ENCODE results near the gene PSMC6. TPM values are rescaled to one million over a fixed set of nuclear protein-coding genes. Genes with fewer than 3 reads are reported as not detected.
"Not testable (repeated sequence)": the region's sequence is repeated elsewhere in the genome, so short reads cannot be mapped to it uniquely, and the experiment has no call there.

Gene PSMC6
- total and polyA plus RNA-seq, 12 donors = 50.6 to 235 (median 91.2) TPM

DNA sequence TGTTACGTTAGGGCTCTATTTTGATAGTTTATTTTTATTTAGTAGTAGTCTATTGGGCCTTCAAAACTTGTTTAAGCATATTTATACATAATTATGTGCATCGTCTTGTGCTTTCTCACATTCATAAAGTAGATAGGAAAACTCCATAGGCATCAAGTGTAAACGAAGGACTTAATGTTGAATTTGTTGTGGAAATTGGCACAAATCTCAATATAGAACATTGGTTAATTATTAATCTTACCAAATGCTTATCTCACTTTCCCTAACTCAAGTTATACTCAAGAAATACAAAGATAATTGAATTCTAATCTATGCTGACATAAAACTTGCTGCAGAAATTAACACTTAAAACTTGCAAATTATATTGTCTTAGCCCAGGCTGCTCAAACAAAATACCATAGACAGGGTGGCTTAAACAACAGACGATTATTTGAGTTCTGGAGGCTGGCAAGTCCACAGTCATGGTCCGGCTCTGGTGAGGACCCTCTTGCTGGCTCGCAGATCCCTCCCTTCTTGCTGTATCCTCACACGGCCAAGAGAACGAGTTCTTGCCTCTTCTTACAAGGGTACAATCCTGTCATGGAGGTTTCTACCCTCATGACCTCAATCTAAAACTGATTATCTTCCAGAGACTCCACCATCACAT, 41.8 kb downstream of the PSMC6 start:
- Histone ChIP-seq H3K27ac (no peak overlapping the region), H3K9me3 (replicated peaks in 1 of 3) (no peaks in the 10 kb centered on the region), H3K27me3 (no peaks in the 10 kb centered on the region), H3K4me1 (replicated peaks in 1 of 2) (no peaks in the 10 kb centered on the region), H3K36me3 (replicated peaks in 1 of 2) (peaks cover 0 to 7% of the 10 kb centered on the region in 2 donors), H3K4me3 (no peak overlapping the region)
- intact Hi-C loops (cut with DNase I) = no loop called here
- TF ChIP-seq, protein P1, sequence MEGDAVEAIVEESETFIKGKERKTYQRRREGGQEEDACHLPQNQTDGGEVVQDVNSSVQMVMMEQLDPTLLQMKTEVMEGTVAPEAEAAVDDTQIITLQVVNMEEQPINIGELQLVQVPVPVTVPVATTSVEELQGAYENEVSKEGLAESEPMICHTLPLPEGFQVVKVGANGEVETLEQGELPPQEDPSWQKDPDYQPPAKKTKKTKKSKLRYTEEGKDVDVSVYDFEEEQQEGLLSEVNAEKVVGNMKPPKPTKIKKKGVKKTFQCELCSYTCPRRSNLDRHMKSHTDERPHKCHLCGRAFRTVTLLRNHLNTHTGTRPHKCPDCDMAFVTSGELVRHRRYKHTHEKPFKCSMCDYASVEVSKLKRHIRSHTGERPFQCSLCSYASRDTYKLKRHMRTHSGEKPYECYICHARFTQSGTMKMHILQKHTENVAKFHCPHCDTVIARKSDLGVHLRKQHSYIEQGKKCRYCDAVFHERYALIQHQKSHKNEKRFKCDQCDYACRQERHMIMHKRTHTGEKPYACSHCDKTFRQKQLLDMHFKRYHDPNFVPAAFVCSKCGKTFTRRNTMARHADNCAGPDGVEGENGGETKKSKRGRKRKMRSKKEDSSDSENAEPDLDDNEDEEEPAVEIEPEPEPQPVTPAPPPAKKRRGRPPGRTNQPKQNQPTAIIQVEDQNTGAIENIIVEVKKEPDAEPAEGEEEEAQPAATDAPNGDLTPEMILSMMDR (IDR thresholded peaks at IDR 0.05) = no peak
- DNase-seq = no peak
- 92 to 96% (median 94%) methylated on average over 8 of the region's 8 CpGs for WGBS, 4 donors

DNA sequence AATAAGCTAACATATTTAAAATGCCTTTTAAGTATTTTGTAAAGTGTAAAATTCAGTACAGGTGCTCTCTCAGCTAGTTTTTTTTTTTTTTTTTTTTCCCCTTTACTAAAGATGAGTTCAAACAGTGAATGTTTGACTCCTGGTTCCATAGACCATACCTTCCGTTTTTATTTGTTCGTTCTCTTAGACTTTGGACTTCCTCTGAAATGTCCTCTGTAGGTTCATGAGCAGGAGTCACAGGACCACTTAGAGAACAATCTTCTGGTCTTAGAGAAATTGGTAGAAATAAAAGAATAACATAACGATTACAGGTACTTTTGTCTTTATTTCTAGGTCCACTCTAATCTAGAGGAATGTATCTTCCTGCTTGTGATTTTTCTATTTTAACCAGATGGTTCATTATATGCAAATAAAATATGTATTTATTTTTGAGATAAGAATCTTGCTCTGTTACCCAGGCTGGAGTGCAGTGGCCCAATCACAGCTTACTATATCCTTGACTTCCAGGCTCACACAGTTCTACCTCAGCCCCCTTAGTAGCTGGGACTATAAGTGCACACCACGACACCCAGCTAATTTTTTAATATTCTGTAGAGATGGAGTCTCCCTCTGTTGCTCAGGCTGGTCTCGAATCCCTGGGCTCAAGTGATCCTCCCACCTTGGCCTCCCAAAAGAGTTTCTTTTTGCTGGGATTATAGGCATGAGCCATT, 48.8 kb downstream of the PSMC6 start:
- no peak overlapping the region for H3K27ac ChIP-seq
- H3K9me3 ChIP-seq (replicated peaks in 1 of 3) = no peaks in the 10 kb centered on the region
- H3K4me1 ChIP-seq (replicated peaks in 1 of 2) = no peaks in the 10 kb centered on the region
- WGBS, 4 donors = 89 to 97% (median 94%) methylated on average over 5 of the region's 5 CpGs
- H3K4me3 ChIP-seq = no peak overlapping the region
- TF ChIP-seq, protein P1 (IDR thresholded peaks at IDR 0.05) = no peak
- TF ChIP-seq POLR2A (IDR thresholded peaks at IDR 0.05) = no peak
- DNase-seq = no peak
- intact Hi-C loops (cut with DNase I) = no loop called here
- no peaks in the 10 kb centered on the region for H3K27me3 ChIP-seq
- H3K36me3 ChIP-seq (replicated peaks in 1 of 2) = no peaks in the 10 kb centered on the region

DNA sequence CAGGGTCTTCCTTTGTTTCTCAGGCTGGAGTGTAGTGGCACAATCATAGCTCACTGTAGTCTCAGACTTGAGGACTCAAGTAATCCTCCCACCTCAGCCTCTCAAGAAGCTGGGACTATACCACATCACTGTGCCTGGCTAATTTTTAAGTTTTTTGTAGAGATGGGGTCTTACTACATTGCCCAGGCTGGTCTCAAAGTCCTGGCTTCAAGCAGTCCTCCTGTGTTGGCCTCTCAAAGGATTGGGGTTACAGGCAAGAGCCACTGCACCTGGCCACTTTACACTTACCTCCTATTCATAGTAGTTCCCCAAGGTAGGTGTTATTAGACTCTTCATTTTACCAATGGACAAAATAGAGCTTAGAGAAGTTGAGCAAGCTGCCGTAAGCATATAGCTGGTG, 52.1 kb downstream of the PSMC6 start:
- Histone ChIP-seq H3K27ac (no peak overlapping the region), H3K36me3 (replicated peaks in 1 of 2) (no peaks in the 10 kb centered on the region), H3K27me3 (no peaks in the 10 kb centered on the region), H3K4me3 (no peak overlapping the region), H3K9me3 (replicated peaks in 1 of 3) (no peaks in the 10 kb centered on the region), H3K4me1 (replicated peaks in 1 of 2) (no peaks in the 10 kb centered on the region)
- intact Hi-C loops (cut with DNase I) = no loop called here
- no peak for TF ChIP-seq POLR2A (IDR thresholded peaks at IDR 0.05)
- WGBS, 4 donors = 96 to 100% (median 100%) methylated on average over 1 of the region's 1 CpG
- DNase-seq = no peak

DNA sequence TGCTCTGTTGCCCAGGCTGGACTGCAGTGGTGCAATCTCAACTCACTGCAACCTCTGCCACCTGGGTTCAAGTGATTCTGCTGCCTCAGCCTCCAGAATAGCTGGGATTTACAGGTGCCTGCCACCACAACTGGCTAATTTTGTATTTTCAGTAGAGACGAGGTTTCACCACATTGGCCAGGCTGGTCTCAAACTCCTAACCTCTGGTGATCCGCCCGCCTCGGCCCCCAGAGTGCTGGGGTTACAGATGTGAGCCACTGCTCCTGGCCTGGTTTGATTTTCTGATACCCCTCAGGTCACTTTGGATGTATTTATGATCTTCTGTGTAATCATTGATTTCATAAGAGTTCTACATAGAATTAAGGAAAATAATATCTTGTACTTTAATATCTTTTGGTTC, 55.9 kb downstream of the PSMC6 start:
- intact Hi-C loops (cut with DNase I); H3K4me3 ChIP-seq; H3K36me3 ChIP-seq (replicated peaks in 1 of 2); H3K9me3 ChIP-seq (replicated peaks in 1 of 3); H3K27ac ChIP-seq; DNase-seq; H3K4me1 ChIP-seq (replicated peaks in 1 of 2); H3K27me3 ChIP-seq: not testable (repeated sequence)
- WGBS, 4 donors = 95 to 100% (median 95%) methylated on average over 4 of the region's 4 CpGs

DNA sequence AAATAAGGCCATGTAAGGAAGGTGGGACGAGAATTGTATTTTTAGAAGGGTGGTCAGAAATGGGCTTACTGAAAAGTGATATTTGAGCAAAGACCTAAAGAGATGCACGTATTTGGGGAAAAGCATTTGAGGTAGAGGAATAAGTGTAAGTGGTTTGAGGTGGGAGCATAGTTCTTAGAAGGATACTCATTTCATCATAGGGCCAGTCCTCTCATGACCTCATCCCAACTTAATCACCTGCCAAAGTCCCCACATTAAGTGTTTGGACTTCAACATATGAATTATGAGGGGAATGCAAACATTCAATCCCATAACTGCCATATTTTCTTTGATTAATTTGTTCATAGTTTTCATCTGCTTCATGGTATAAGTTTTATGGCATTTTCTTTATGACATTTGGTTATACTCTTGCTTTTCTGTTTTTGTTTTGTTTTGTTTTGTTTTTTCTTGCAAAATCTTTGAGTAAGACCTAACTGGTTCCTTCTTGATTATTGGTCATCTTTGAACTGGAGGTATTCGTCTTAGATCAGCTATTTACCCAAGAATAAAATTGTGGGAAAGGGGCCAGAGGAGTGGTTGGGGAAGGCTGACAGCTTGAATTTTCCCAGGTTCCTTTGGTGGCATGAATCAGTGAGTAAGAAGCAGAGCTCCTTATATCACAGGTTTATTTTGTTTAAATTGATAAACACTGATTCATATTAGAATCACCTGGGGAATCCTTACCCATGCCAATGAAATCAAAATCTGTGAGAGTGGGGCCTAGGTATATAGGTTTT, 60.2 kb downstream of the PSMC6 start:
- TF ChIP-seq, protein P1 (IDR thresholded peaks at IDR 0.05) = no peak
- no peak for TF ChIP-seq POLR2A (IDR thresholded peaks at IDR 0.05)
- Histone ChIP-seq H3K9me3 (replicated peaks in 1 of 3) (no peaks in the 10 kb centered on the region), H3K36me3 (replicated peaks in 1 of 2) (peaks cover 0 to 18% of the 10 kb centered on the region in 2 donors), H3K4me1 (replicated peaks in 1 of 2) (no peaks in the 10 kb centered on the region), H3K27ac (no peak overlapping the region), H3K27me3 (no peaks in the 10 kb centered on the region), H3K4me3 (no peak overlapping the region)
- intact Hi-C loops (cut with DNase I) = no loop called here
- WGBS, 4 donors = 90 to 98% (median 94%) methylated on average over 3 of the region's 3 CpGs
- DNase-seq = no peak
